HFFc6 (cell line): ENCODE measurements around the gene TSGA10IP. TPM values are rescaled to one million over a fixed set of nuclear protein-coding genes. Genes with fewer than 3 reads are reported as not detected.

Experiments
- DNase-seq: peaks from one replicate; pipeline ENCODE4 v3.0.0-alpha.2; 2018
- H3K27ac Mint-ChIP-seq: 2 replicates; pipeline ENCODE4 v1.8.0; 2020; ENCODE audit warnings: mild to moderate bottlenecking, mixed read lengths
- H3K27me3 Mint-ChIP-seq: 2 replicates; pipeline ENCODE4 v1.8.0; 2021; ENCODE audit warnings: mild to moderate bottlenecking, moderate library complexity, mixed read lengths; ENCODE audit not compliant: insufficient read depth
- H3K36me3 Mint-ChIP-seq: 2 replicates; pipeline ENCODE4 v1.8.0; 2021; ENCODE audit warnings: low read depth, mixed read lengths
- H3K4me1 Mint-ChIP-seq: 2 replicates; pipeline ENCODE4 v1.8.0; 2020; ENCODE audit warnings: low read depth, mixed read lengths
- H3K4me3 Mint-ChIP-seq: 2 replicates; pipeline ENCODE4 v1.8.0; 2020; ENCODE audit warnings: mild to moderate bottlenecking, moderate library complexity, mixed read lengths
- H3K9me3 Mint-ChIP-seq: 2 replicates; pipeline ENCODE4 v1.8.0; 2020; ENCODE audit warnings: mild to moderate bottlenecking, mixed read lengths
- total RNA-seq, 6 experiments: library from RNA; stranded (reverse); fragmentation: NEBNext Ultra II Directional; extraction: Animal tissue kit (Norgen Biotek cat#: 25700); gene quantifications; 2 replicates in 1 of 6; 3 replicates in 5 of 6; pipeline ENCODE4 v1.2.3, GENCODE V29; 2021
- TF ChIP-seq, protein P1 (sequence below): fragments of 200-600 bp; sonication (generic); IDR thresholded peaks from 2 replicates; pipeline ENCODE4 v1.5.0; 2021; ENCODE audit warnings: antibody characterized with exemption, mild to moderate bottlenecking

TSGA10IP gene
- total RNA-seq, 6 experiments from 2014 or later: 0.23 TPM; not detected in 5

DNA sequence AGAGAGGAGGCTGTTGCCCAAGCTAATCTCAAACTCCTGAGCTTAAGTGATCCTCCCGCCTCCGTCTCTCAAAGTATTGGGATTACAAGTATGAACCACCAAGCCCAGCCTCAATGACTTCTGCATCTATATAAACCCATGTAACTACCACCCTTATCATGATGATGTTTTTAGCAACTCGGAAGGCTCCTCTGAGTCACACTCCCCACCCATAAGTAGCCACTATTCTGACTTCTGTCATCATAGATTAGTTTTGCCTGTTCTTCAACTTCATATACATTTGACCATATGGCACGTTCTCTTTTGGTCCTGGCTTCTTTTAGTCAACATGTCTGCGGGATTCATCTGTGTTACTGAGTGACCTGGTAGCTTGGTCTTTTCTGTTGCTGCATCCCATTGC, 38.7 kb upstream of the TSGA10IP start:
- Mint-ChIP-seq H3K36me3 (no peaks in the 10 kb centered on the region), H3K4me3 (no peak overlapping the region), H3K9me3 (no peaks in the 10 kb centered on the region), H3K27ac (no peak overlapping the region; the same call in 1 of the 2 replicates), H3K4me1 (peaks cover 69% of the 10 kb centered on the region), H3K27me3 (peaks cover 1% of the 10 kb centered on the region)
- DNase-seq: no peak
- TF ChIP-seq, protein P1, sequence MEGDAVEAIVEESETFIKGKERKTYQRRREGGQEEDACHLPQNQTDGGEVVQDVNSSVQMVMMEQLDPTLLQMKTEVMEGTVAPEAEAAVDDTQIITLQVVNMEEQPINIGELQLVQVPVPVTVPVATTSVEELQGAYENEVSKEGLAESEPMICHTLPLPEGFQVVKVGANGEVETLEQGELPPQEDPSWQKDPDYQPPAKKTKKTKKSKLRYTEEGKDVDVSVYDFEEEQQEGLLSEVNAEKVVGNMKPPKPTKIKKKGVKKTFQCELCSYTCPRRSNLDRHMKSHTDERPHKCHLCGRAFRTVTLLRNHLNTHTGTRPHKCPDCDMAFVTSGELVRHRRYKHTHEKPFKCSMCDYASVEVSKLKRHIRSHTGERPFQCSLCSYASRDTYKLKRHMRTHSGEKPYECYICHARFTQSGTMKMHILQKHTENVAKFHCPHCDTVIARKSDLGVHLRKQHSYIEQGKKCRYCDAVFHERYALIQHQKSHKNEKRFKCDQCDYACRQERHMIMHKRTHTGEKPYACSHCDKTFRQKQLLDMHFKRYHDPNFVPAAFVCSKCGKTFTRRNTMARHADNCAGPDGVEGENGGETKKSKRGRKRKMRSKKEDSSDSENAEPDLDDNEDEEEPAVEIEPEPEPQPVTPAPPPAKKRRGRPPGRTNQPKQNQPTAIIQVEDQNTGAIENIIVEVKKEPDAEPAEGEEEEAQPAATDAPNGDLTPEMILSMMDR: no peak

GRCh38 chr11:65907878-65908277, 37.4 kb upstream of the TSGA10IP start:
- H3K4me1 Mint-ChIP-seq: peaks cover 69% of the 10 kb centered on the region
- H3K36me3 Mint-ChIP-seq: no peaks in the 10 kb centered on the region
- H3K9me3 Mint-ChIP-seq: no peaks in the 10 kb centered on the region
- peaks cover 1% of the 10 kb centered on the region for H3K27me3 Mint-ChIP-seq
- TF ChIP-seq, protein P1: no peak
- H3K27ac Mint-ChIP-seq: no peak overlapping the region
- no peak for DNase-seq
- H3K4me3 Mint-ChIP-seq: no peak overlapping the region

- Mint-ChIP-seq H3K27ac (peak overlapping the region; percentile 99), H3K27me3 (peaks cover 1% of the 10 kb centered on the region), H3K36me3 (peaks cover 6% of the 10 kb centered on the region), H3K4me1 (peaks cover 80% of the 10 kb centered on the region), H3K4me3 (peak overlapping the region; percentile 62), H3K9me3 (no peaks in the 10 kb centered on the region)
- peak; percentile 85 for DNase-seq
- TF ChIP-seq, protein P1: peak; percentile 46; the same call in 1 of the 2 replicates
These were observed 33.4 kb upstream of the TSGA10IP start for GRCh38 chr11:65911682-65912568.

- peaks cover 75% of the 10 kb centered on the region for H3K4me1 Mint-ChIP-seq
- H3K36me3 Mint-ChIP-seq: peaks cover 11% of the 10 kb centered on the region
- TF ChIP-seq, protein P1: no peak
- H3K27me3 Mint-ChIP-seq: peaks cover 1% of the 10 kb centered on the region
- H3K4me3 Mint-ChIP-seq: peak overlapping the region; percentile 63
- H3K9me3 Mint-ChIP-seq: no peaks in the 10 kb centered on the region
- peak; percentile 69 for DNase-seq
- H3K27ac Mint-ChIP-seq: peak overlapping the region; percentile 99
These were observed 32.4 kb upstream of the TSGA10IP start for GRCh38 chr11:65912845-65913244.

DNA sequence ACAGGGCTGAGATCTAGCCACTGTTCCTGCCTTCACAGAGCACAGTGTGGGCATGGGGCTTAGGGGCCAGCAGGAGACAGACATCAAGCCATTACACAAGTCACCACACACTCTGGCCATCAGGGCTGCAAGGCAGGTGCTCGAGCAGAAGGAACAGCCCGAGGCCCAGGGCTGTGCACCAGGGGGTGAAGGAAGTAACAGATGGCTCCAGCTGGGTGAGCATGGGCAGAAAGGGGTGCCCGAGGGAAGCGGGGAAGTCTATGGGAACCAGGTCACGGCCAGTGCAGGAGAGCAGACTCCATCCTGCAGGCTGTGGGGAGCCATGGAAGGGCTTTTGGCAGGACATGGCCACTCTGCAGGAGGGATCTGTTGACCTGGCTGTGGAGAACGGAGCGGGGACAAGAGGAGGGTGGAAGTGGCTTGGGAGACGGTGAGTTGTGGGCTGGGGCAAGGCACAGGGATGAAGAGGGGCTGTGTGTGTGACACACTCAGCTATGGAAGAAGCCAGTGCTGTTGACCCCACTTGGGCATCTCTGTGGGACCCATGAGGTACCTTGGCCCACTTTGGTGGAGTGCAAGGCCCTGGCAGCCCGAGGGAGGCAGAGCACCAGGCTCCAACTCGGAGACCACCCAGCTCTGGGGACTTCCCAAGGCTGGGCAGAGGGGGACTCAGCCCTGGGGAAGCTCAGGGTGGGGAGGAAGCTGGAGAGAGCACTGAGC, 30.0 kb upstream of the TSGA10IP start:
- Mint-ChIP-seq H3K27ac (peak overlapping the region; percentile 99), H3K4me1 (peaks cover 62% of the 10 kb centered on the region), H3K36me3 (peaks cover 23% of the 10 kb centered on the region), H3K27me3 (peaks cover 2% of the 10 kb centered on the region; the same call in 1 of the 2 replicates), H3K4me3 (peak overlapping the region; percentile 94), H3K9me3 (no peaks in the 10 kb centered on the region)
- TF ChIP-seq, protein P1: no peak
- DNase-seq: no peak
